CD4-positive, alpha-beta T cell treated with Interleukin-17A for 1 hour (primary cell): ENCODE results near the gene YWHAG.
"Not testable (repeated sequence)": the region's sequence is repeated elsewhere in the genome, so short reads cannot be mapped to it uniquely, and the experiment has no call there.

Experiments
- DNase-seq: peaks from one replicate; pipeline ENCODE4 v3.0.0-alpha.2; 2020

YWHAG gene

GRCh38 chr7:76292911-76293310 is 65.9 kb downstream of the YWHAG start:
- not testable (repeated sequence) for DNase-seq

DNA sequence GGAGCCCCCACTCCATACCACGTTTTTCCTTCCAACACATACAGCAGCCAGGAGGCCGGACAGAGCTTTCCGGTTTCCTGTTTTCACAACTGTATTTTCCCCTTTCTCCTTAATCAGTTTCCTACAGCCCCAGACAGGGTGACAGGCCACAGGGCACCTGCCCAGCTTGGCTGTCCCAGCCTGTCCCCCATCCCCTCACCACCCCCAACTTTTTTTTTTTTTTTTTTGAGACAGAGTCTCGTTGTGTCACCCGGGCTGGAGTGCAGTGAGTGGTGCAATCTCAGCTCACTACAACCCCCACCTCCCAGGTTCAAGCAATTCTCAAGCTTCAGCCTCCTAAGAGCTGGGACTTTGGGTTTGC is 66.6 kb downstream of the YWHAG start:
- no peak for DNase-seq

DNA sequence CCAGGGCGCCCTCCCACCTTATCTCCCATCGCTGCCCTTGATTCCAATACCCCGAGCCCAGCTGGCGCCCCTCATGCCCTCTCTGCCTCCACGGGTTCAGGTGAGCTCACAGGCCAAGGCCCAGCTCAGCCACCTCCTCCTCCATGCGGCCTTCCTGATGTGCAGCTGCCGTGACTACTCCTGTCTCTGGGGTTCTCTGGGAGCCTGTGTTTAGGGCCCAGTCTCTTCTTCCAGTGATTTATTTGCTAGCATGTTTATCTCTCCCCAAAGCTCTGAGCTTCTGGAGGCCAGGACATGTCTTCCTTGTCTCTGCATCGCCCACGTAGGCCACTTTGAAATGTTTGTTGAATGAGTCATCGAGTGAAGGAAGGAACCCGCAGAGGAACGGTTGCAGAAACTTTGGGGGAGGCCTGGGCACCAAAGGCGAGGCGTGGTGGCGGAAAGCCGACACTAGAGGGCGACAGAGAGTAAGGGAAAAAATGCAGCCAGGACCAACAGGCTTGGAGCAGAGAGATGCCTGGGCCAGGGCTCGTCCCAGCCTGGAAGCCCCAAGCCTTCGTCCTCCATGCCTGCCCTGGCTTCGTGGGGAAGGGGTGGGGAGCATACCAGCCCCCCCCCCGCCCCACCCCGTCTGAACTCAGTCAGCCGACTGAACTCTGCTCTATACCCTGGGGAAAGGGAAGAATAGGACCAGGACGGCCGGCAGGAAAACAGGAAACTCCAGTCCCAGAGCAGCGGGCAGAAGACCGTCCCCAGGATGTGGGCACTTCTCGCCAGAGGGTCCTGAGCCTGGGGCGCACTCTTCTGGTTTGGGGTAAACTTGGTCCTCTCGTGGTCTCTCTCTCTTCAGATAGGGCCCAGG is 67.2 kb downstream of the YWHAG start:
- peak; percentile 87 for DNase-seq

DNA sequence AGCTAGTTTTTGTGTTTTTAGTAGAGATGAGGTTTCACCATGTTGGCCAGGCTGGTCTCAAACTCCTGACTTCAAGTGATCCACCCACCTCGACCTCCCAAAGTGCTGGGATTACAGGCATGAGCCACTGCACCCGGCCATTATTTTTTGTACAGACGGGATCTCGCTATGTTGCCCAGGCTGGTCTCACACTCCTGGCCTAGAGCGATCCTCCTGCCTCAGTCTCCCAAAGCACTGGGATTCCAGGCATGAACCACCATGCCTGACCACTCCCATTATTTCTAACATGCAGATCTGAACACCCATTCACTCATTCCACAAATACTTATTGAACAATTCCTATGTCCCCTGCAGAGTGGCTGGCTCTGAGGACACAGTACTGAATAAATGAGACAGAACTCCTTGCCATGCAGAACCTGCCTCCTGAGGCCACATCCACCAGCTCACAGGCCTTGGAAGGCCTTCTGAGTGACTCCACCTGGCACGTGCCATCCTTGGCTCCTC is 67.9 kb downstream of the YWHAG start:
- not testable (repeated sequence) for DNase-seq

DNA sequence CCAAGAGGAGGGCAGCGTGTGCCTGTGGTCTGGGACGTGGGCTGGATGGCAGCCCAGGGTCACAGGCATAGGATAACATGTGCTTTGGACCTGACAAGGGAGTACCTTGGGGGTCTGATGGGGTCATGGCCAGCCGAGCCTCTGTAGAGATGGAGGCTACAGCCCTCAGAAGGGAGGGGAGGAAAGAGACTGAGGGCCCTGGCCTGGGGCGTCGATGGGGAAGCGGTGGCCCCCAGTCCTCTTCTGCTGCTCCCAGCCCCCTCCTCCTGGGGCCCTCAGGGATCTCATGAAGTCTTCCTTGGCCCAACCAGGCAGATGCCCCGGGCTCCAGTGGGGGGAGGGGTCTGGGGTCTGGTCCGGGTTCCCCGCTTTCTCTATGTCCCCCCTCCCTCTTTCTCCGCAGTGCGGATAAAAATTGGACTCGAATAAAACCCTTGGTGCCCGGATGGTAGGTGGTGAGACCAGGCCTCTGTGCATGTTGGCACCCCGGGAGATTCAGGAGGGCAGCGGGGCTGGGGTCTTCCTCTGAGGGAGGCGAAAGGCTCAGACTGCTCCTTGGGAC is 71.9 kb downstream of the YWHAG start:
- DNase-seq = no peak

GRCh38 chr7:76285604-76286374 is 73.0 kb downstream of the YWHAG start:
- no peak for DNase-seq

DNA sequence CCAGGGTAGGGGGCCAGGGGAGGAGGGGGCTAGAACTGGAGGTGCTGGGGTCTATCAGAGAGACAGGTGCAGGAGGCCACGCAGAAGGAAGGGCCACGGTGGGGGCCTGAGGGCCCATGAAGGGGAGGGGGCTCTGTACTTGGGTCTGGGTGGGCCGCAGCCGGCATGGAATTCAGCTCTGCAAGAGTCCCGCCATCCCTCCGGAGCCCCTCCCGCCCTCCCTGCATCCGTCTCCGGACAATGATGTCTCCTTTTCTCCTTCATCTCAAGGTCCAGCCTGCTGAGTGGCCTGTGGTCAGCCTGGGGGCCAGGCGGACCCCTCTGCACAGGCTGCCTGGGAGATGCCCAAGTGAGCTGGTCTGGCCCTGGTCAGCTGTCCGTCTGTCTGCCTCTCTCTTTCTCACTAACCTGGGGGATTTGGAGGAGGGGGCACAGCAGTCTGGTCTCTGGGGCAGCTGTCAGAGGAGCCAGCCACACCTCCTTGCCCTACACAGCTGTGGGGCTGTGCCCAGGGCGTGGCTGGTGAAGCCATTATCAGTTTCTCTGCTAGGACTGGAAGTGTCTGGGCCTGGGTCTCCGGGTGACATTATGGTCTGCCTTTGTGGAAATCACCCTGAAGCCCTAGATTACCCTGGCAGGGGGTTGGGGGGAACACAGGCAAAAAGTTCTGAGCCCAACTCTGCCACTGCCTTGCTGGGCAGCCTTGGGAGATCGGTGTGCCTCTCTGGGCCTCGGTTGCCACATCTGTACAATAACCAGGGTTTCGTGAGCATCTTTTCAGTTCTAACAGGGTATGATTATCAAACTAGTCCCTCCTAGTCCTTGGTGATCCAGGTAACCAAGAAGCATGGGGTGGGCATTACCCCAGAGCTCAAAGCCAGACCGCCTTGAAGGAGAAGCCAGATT is 75.3 kb downstream of the YWHAG start:
- DNase-seq = no peak

- peak; percentile 23 for DNase-seq
Measured at GRCh38 chr7:76282344-76283253, 76.2 kb downstream of the YWHAG start.

DNA sequence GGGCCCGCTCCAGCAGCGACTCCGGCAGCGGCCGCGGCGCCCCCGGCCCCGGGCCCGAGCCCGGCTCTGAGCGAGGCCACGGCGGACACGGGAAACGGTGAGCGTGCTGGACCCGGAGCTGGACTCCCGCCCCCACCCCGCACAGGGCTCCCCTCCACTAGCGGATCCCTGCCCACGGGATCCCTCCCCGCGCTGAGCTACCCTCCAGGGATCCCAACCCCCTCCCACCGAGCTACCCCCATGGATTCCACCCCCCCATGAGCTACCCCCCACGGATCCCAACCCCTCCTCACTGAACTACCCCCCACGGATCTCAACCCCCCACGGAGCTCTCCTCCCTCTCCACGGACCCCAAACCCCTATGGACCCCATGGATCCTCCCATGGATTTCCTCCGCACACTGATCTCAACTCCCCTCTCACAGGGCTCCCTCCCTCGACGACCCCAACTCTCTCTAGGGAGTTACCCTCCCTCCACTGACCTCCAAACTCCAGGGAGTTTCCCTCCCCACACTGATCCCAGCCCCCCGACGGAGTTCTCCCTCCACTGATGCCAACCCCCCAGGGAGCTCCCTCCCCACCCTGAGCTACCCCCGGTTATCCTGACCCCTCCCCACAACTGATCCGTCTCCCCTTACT is 77.0 kb downstream of the YWHAG start:
- no peak for DNase-seq

GRCh38 chr7:76281006-76281705 is 77.6 kb downstream of the YWHAG start:
- no peak for DNase-seq

- DNase-seq = no peak
Measured at GRCh38 chr7:76280408-76280807, 78.4 kb downstream of the YWHAG start.

DNA sequence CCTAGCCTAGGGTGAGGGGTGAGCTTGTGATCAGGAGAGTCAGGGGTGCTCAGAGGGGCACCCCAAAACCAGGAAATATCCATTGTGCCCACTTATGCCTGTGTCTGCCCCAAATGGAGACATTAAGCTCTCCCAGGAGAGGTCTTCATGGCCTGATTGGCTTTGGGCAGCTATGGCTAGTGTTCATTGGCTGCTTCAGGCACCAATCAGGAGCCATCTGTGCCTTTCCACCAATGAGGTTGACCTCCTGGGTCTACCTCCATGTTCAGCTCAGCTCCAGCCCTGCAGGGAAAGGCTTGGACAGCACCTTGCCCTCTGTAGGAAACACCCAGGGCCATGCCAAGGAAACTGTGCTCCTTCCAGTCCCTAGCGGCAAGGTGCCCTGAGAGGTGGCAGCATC is 80.3 kb downstream of the YWHAG start:
- no peak for DNase-seq
